Spleen (tissue), 11 donors: ENCODE results near the gene PIH1D1. TPM values are rescaled to one million over a fixed set of nuclear protein-coding genes. Genes with fewer than 3 reads are reported as not detected.

Source experiments
- DNase-seq: peaks from one replicate; pipeline ENCODE4 v3.0.0-alpha.2; 2020
- H3K27ac ChIP-seq, 8 donors: fragments of 200-600 bp; sonication (generic) in 7 of 8; 1 replicate in 4 of 8; 2 replicates in 4 of 8; pipeline versions ENCODE4 v1.5.0 to v1.8.0; 2016 to 2021; ENCODE audit warnings: inconsistent platforms in 4 of 8, mild to moderate bottlenecking in 4 of 8, moderate library complexity in 1 of 8
- H3K27me3 ChIP-seq, 7 donors: fragments of 200-600 bp; sonication (generic) in 6 of 7; replicated peaks in 1 of 7; 1 replicate in 4 of 7; 2 replicates in 3 of 7; pipeline versions ENCODE4 v1.5.0 to v1.8.0; 2016 to 2021; ENCODE audit warnings: inconsistent platforms in 3 of 7, mild to moderate bottlenecking in 1 of 7
- H3K36me3 ChIP-seq, 6 donors: fragments of 200-600 bp; sonication (generic) in 5 of 6; 1 replicate in 4 of 6; 2 replicates in 2 of 6; pipeline versions ENCODE4 v1.5.0 to v1.8.0; 2016 to 2021; ENCODE audit warnings: inconsistent platforms in 2 of 6
- H3K4me1 ChIP-seq, 6 donors: fragments of 200-600 bp; sonication (generic) in 5 of 6; 1 replicate in 3 of 6; 2 replicates in 3 of 6; pipeline versions ENCODE4 v1.5.0 to v1.8.0; 2016 to 2021; ENCODE audit warnings: inconsistent platforms in 3 of 6
- H3K4me3 ChIP-seq, 8 donors: fragments of 200-600 bp; sonication (generic) in 7 of 8; 1 replicate in 4 of 8; 2 replicates in 4 of 8; pipeline versions ENCODE4 v1.5.0 to v1.8.0; 2016 to 2021; ENCODE audit warnings: inconsistent platforms in 4 of 8, mild to moderate bottlenecking in 4 of 8, moderate library complexity in 2 of 8
- H3K9me3 ChIP-seq, 8 donors: fragments of 200-600 bp; sonication (generic) in 7 of 8; 1 replicate in 4 of 8; 2 replicates in 4 of 8; pipeline versions ENCODE4 v1.5.0 to v1.8.0; 2016 to 2021; ENCODE audit warnings: inconsistent platforms in 4 of 8
- POLR2A ChIP-seq, 3 donors: fragments of 450-650 bp; IDR thresholded peaks; one replicate each; pipeline ENCODE4 v1.5.1; 2017; ENCODE audit warnings: antibody characterized with exemption in 3 of 3, mild to moderate bottlenecking in 1 of 3
- POLR2AphosphoS5 ChIP-seq, 3 donors: sonication (generic); formaldehyde crosslinking; IDR thresholded peaks; one replicate each; pipeline ENCODE4 v1.5.1; 2017; ENCODE audit warnings: antibody characterized with exemption in 3 of 3
- WGBS, 5 donors: extraction: QIAGEN DNeasy Blood & Tissue Kit in 3 of 5; methylation state at CpG; one replicate each; pipeline versions ENCODE4 v1.1.5 to v1.1.7; 2013 to 2018; 5-methylcytosine and 5-hydroxymethylcytosine counted together
- intact Hi-C: fragments of 100-400 bp; cut with DNase I; formaldehyde crosslinking; loops from one replicate; pipeline ENCODE4 v1.15.0; 2023; ENCODE audit warnings: low total_unique reads
- polyA plus RNA-seq, 3 donors: library from polyadenylated mRNA; stranded (reverse); fragments of 200-250 nt; gene quantifications; one replicate each; pipeline ENCODE4 v1.2.1, GENCODE V29; 2013
- total RNA-seq, 7 donors: library from RNA; depleted of rRNA in 3 of 7; stranded (reverse); fragments of >200 nt in 3 of 7; fragmentation: NEBNext Ultra II Directional in 4 of 7; extraction: Animal tissue kit (Norgen Biotek cat#: 25700) in 4 of 7; gene quantifications; one replicate each; pipeline versions ENCODE4 v1.1.0 to v1.2.1, GENCODE V29; 2016 to 2021
- TF ChIP-seq, protein P1 (sequence below), 11 experiments: fragments of 200-600 bp in 7 of 11; fragments of 450-650 bp in 4 of 11; sonication (generic) in 4 of 11; IDR thresholded peaks in 8 of 11; conservative IDR thresholded peaks in 3 of 11; 1 replicate in 7 of 11; 2 replicates in 4 of 11; pipeline versions ENCODE4 v1.4.0 to v1.8.0; 2016 to 2021; ENCODE audit warnings: antibody characterized with exemption in 11 of 11, inconsistent platforms in 4 of 11, mild to moderate bottlenecking in 1 of 11
- donor health status: healthy with polysubstance abuse.
- donor health status: DM: no; HTN: no; CAD: no; lungs with moderate emphysema.
- donor health status: DM: no; HTN: no; CAD: no.
- donor health status: Bipolar disorder and iron deficiency.
- donor health status: healthy.
- donor health status: DM: no; HTN: no; CAD: no.
- donor health status: DM: yes; HTN: yes; CAD: no.

Gene PIH1D1
- total and polyA plus RNA-seq, 10 donors, result 76.0 to 140 (median 86.3) TPM

DNA sequence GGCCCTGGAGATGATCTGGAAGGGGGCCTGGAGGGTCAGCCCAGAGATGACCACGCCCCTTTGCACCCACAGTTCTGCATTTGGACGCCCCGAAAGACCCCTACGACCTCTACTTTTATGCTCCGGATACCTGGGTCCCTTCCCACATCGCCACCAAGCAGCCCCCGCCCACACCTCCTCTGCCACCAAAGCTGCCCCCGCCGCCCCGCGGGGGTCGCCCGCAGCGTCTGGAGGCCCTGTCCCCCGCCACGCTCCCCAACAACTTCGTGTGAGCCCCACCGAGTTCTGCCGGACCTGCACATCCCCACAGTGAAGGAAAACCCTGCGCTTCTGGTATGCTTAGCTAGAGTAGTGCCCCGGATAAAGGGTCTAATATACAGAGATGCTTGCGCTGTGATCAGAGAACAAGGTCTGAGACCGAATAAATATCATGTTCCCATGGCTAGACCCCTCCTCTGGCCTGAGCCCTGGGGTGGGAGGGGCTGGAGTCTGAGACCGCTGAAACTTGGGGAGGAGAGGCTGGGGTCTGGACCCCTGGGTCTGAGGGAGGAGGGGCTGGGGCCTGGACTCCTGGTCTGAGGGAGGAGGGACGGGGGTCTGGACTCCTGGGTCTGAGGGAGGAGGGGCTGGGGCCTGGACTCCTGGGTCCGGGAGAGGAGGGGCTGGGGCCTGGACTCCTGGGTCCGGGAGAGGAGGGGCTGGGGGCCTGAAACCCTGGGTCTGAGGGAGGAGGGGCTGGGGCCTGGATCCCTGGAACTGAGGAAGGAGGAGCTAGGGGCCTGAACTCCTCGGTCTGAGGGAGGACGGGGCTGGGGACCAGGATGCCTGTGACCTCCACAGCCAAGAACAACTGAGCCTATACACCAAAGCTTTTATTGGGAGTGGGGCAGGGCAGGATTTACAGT, 22.8 kb downstream of the PIH1D1 start:
- peaks cover 7 to 100% (median 97%) of the 10 kb centered on the region in 7 donors for H3K27me3 ChIP-seq
- intact Hi-C loops, result no loop called here
- no peak overlapping the region for H3K27ac ChIP-seq
- peaks cover 7 to 51% (median 25%) of the 10 kb centered on the region in 6 donors for H3K4me1 ChIP-seq
- peak overlapping the region in 3 of 8 donors; percentile 8 to 55 (median 9) for H3K4me3 ChIP-seq
- TF ChIP-seq POLR2AphosphoS5 (IDR thresholded peaks at IDR 0.05) (no peak), POLR2A (IDR thresholded peaks at IDR 0.05) (no peak)
- TF ChIP-seq, protein P1, sequence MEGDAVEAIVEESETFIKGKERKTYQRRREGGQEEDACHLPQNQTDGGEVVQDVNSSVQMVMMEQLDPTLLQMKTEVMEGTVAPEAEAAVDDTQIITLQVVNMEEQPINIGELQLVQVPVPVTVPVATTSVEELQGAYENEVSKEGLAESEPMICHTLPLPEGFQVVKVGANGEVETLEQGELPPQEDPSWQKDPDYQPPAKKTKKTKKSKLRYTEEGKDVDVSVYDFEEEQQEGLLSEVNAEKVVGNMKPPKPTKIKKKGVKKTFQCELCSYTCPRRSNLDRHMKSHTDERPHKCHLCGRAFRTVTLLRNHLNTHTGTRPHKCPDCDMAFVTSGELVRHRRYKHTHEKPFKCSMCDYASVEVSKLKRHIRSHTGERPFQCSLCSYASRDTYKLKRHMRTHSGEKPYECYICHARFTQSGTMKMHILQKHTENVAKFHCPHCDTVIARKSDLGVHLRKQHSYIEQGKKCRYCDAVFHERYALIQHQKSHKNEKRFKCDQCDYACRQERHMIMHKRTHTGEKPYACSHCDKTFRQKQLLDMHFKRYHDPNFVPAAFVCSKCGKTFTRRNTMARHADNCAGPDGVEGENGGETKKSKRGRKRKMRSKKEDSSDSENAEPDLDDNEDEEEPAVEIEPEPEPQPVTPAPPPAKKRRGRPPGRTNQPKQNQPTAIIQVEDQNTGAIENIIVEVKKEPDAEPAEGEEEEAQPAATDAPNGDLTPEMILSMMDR (IDR thresholded peaks at IDR 0.05 in 8 of 11, conservative IDR thresholded peaks at IDR 0.05 in 3 of 11), result no peak
- DNase-seq, result no peak
- no peaks in the 10 kb centered on the region for H3K36me3 ChIP-seq
- no peaks in the 10 kb centered on the region for H3K9me3 ChIP-seq
- WGBS, 5 donors, result 17 to 27% (median 19%) methylated on average over 28 to 29 of the region's 29 CpGs

DNA sequence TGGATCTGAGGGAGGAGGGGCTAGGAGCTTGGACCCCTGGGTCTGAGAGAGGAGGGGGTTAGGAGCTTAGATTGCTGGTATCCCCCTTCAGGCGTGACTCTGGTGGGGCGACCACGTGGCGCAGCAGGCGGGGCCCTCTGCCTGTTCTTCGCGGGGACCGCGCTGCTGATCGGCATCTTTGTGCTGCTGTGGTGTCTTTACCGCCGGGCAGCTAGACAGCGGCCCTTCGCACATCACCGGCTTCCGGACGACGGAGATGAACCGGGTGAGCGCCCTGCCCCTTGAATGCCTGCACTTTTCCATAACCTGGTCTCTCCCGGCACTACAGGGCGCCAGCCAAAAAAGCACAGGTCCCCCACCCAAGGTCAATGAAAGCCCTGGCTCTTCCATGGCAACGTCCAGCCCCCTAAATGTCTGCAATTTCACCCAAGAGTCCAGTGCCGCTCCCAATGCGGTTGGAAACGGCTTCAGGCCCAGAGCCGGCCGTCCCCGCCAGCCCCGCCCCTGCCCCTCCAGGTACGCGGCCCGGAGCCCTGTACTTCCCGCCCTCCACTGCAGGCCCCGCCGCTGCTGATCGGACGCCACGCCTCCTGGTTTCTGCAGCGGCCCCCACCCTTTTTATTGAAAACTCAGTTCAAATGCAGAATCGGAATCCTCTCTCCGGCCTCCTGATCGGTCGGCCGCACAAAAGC, 23.6 kb downstream of the PIH1D1 start:
- H3K9me3 ChIP-seq, result no peaks in the 10 kb centered on the region
- WGBS, 5 donors, result 1 to 2% (median 2%) methylated on average over 40 to 45 of the region's 45 CpGs
- H3K27ac ChIP-seq, result no peak overlapping the region
- intact Hi-C loops, result no loop called here
- TF ChIP-seq, protein P1 (IDR thresholded peaks at IDR 0.05 in 8 of 11, conservative IDR thresholded peaks at IDR 0.05 in 3 of 11), result no peak
- TF ChIP-seq POLR2AphosphoS5 (IDR thresholded peaks at IDR 0.05), result no peak
- no peak for TF ChIP-seq POLR2A (IDR thresholded peaks at IDR 0.05)
- H3K4me1 ChIP-seq, result peaks cover 14 to 51% (median 29%) of the 10 kb centered on the region in 6 donors
- no peak for DNase-seq
- H3K27me3 ChIP-seq, result peaks cover 10 to 100% (median 97%) of the 10 kb centered on the region in 7 donors
- peak overlapping the region in 4 of 8 donors; percentile 8 to 55 (median 14) for H3K4me3 ChIP-seq
- no peaks in the 10 kb centered on the region for H3K36me3 ChIP-seq

DNA sequence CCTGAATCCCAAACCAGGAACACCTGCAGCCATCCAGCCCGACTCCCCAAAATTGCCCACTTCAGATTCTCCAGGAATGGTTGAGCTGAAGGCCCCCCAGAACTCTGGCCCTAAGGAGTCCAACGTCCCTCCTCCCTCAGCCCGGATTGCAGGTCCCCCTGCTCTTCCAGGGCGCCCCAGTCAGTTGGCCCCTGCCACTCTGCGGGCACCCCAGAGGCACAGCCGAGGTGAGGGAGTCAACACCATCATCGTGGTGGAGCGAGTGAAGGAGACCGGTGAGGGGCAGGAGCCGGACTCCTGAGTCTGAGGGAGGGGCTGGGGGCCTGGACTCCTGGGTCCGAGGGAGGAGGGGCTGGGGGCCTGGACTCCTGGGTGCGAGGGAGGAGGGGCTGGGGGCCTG, 24.3 kb downstream of the PIH1D1 start:
- intact Hi-C loops, result no loop called here
- Histone ChIP-seq H3K27me3 (peaks cover 8 to 100% (median 97%) of the 10 kb centered on the region in 7 donors), H3K36me3 (no peaks in the 10 kb centered on the region), H3K27ac (no peak overlapping the region), H3K9me3 (no peaks in the 10 kb centered on the region), H3K4me3 (no peak overlapping the region), H3K4me1 (peaks cover 20 to 51% (median 33%) of the 10 kb centered on the region in 6 donors)
- TF ChIP-seq POLR2AphosphoS5 (IDR thresholded peaks at IDR 0.05), result no peak
- TF ChIP-seq POLR2A (IDR thresholded peaks at IDR 0.05), result no peak
- TF ChIP-seq, protein P1 (IDR thresholded peaks at IDR 0.05 in 8 of 11, conservative IDR thresholded peaks at IDR 0.05 in 3 of 11), result no peak
- WGBS, 5 donors, result 30 to 80% (median 56%) methylated on average over 4 to 12 of the region's 12 CpGs
- DNase-seq, result no peak
